PFSK-1 (cell line): ENCODE results near the gene NKTR.

Experiments
- POLR2AphosphoS5 ChIP-seq: IDR thresholded peaks from 2 replicates; pipeline ENCODE4 v1.6.1; 2012; ENCODE audit warnings: low read depth, mild to moderate bottlenecking, control low read depth, low read length, moderate library complexity
- REST ChIP-seq, 2 experiments: IDR thresholded peaks; 2 replicates each; pipeline versions ENCODE4 v1.6.1 to v1.8.0; 2011 to 2012; ENCODE audit warnings: low read depth in 2 of 2, low read length in 2 of 2, control low read depth in 1 of 2, inconsistent platforms in 1 of 2, mild to moderate bottlenecking in 1 of 2, moderate library complexity in 1 of 2; ENCODE audit not compliant: insufficient read depth in 1 of 2
- SIN3A ChIP-seq: IDR thresholded peaks from 2 replicates; pipeline ENCODE4 v1.6.1; 2012; ENCODE audit warnings: mild to moderate bottlenecking, low read length, moderate library complexity, borderline replicate concordance; ENCODE audit not compliant: insufficient read depth
- TAF1 ChIP-seq: IDR thresholded peaks from 2 replicates; pipeline ENCODE4 v1.6.1; 2012; ENCODE audit warnings: low read length, control low read depth, borderline replicate concordance; ENCODE audit not compliant: insufficient read depth

GRCh38 chr3:42578054-42578453 is 22.4 kb upstream of the NKTR start:
- TF ChIP-seq SIN3A (no peak), REST (IDR thresholded peaks at IDR 0.05; ENCODE audit: insufficient read depth in 1 of 2, low read depth in 2 of 2, low read length in 2 of 2) (no peak), TAF1 (no peak), POLR2AphosphoS5 (no peak)
